HG02571 (cell line): ENCODE measurements around the gene AFG1L.
"Not testable (repeated sequence)": the region's sequence is repeated elsewhere in the genome, so short reads cannot be mapped to it uniquely, and the experiment has no call there.

Experiments used
- ATAC-seq: cut with Tn5 transposase; IDR thresholded peaks from one replicate; pipeline ENCODE4 v1.9.1; 2021; ENCODE audit warnings: mild to moderate bottlenecking, moderate library complexity; ENCODE audit not compliant: unreplicated experiment

Gene AFG1L

DNA sequence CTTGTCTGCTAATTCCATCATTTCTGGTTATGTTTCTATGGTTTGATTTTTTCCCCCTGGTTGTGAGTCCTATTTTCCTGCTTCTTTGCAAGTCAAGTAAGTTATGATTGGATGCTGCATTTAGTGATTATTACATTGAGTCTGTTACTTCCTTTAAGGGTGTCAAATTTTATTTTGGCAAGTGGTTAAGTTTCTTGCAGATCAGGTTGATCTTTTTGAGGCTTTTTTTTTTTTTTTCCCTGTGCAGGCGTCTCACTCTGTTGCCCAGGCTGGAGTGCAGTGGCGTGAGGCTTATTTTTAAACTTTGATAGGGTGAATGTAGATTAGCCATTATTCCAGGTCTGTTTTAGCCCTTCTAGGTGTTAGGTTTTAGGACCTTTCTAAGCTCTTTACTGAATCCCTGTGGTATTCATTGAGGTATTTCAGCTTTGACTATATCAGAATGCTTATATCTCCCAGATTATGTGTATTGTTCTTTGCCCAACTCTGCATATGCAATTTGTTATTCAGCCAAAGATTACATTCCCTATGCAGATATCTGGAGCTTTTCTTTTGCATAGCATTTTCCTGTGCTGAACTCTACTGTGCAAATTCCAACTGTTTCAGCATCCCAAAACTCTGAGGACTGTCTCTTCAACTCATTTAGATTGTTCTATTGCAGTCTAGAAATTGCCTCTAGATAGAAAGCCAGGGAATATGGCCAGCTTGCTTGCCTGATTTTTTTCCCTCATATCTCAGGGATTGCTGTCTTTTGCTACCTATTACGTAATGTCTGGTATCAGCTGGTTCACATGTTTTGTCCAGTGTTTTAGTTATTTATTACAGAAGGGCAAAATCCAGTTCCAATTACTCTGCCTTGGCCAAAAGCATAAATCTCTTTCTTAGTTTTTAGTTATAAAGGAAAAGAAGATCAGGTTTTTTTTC, 113.3 kb downstream of the AFG1L start:
- no peak for ATAC-seq

DNA sequence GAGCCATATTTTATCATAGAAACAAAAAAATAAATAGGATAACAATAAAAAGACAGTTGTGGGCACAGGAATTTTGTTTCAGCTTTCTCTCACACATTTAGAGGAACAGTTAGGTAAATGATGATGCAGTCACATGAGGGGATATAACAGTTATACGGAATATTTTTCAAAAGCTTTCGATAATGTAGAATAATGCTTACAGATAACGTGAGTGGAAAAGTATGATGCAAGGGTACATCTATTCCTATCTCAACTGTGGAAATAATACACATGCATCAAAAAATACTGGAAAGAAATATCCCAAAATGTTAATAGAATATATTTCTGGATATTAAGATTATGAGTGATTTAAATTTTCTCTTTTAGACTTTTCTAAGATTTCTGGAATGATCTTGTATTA, 114.0 kb downstream of the AFG1L start:
- no peak for ATAC-seq

DNA sequence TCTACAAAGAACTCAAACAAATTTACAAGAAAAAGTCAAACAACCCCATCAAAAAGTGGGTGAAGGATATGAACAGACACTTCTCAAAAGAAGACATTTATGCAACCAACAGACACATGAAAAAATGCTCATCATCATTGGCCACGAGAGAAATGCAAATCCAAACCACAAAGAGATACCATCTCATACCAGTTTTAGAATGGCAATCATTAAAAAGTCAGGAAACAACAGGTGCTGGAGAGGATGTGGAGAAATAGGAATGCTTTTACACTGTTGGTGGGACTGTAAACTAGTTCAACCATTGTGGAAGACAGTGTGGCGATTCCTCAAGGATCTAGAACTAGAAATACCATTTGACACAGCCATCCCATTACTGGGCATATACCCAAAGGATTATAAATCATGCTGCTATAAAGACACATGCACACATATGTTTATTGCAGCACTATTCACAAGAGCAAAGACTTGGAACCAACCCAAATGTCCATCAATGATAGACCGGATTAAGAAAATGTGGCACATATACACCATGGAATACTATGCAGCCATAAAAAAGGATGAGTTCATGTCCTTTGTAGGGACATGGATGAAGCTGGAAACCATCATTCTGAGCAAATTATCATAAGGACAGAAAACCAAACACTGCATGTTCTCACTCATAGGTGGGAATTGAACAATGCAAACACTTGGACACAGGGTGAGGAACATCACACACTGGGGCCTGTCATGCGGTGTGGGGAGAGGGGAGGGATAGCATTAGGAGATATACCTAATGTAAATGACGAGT, 121.4 kb downstream of the AFG1L start:
- not testable (repeated sequence) for ATAC-seq

DNA sequence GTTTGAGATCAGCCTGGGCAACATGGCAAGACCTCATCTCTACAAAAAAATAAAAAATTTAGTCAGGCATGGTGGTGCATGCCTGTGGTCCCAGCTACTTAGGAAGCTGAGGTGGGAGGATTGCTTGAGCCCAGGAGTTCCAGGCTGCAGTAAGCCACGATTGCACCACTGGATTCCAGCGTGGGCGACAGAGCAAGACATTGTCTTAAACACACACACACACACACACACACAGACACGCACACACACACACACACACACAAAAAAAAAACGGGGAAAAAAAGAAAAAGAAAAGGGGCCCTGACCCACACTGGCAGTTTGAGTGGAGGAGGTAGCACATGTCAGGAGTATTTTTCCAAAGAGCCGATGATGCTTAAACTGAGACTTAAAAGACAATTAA, 122.2 kb downstream of the AFG1L start:
- ATAC-seq: no peak

DNA sequence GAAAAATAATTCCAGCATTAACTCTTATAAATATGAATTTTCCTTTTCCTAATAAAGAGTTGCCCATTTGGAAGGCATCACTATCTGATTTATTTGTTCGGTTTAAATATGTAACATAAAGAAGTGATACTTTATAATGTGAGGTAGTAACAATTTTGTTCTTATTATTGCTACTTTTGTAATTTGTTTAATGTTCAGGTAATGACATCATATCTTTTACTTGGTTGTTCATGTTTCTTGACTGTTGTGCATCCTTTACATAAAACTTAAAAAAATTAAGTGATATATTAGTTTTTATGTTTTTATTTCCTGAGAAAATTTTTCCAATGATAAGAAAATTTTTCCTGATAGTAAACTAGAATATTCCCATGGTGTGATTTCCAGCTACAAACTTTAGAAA, 124.6 kb downstream of the AFG1L start:
- no peak for ATAC-seq

DNA sequence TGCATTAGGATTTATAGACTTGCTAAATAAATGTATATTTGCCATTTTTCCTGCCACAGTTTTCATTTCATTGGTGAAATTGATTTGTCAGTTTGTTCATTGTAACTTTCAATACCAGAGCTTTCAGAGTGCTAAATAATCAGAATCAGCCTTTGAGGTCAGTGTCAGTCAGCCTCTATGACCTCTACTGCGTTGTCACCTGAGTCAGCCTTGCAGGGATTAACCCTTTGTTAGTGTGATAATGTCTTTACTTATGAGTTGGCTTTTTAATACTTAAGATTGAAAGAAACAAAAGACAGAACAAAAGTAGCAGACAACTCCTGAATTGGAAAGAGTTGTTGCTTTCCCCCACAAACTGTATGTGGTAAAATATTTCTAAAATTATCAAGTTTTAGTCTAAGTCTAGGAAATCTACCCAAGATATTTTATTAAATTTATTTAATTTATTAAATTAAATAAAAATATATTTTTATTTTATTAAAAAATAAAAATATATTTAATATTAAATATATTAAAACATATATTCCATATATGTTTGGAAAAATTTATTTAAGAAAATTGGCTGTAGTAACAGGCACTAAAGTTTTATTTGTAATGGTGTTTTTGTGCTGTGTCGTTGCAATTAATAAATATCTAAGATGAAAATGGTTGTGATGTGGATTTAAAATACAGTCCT, 125.2 kb downstream of the AFG1L start:
- ATAC-seq: no peak

DNA sequence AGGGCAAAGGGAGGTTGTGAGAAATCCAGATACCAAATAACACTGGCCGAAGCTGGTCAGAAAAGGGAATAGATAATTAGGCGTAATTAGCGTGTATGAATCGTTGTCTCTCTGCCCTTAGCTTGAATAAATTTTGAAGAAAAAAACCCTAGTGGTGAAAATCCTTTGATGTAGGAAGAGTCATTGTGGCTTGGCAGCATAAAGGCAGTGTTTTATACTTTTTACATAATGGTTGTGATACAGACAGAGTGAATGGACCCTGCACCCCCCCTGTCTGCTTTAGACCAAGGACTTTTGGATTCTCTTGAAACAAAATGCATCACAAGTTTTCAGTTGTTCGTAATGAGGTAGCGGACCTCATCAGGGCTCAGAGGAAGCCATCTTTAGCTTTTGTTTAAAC, 126.5 kb downstream of the AFG1L start:
- no peak for ATAC-seq

DNA sequence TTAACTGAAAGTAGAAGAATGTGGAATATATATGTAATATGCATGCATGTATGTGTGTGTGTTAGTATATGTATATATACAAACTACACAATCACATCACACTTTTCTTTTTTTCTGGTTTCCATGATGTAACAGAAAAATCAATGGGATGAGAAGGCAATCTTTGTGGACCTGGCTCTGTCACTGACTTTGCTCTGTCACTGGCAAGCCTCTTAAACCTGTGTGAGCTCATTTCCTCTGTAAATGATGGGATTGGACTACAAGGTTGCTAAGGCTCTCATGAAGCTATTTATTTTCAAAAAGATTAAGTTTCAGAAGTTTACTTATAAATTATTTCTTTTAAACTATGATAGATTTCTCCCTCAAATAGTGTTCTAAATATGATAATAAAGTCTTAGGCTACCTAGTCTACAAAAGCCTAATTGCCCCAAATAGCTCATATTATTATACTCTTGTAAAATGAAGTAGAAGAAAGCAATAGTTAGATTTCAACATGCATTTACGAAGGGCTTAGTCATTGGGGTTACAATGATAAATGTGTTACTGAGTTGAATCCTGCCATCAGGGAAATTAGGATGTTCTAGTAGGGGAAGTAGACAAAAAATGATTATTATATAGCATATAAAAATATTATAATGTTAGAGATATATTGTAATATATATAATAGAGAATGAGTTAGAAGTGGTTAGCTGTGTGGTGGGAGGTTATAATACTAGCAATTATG, 129.3 kb downstream of the AFG1L start:
- ATAC-seq: no peak

DNA sequence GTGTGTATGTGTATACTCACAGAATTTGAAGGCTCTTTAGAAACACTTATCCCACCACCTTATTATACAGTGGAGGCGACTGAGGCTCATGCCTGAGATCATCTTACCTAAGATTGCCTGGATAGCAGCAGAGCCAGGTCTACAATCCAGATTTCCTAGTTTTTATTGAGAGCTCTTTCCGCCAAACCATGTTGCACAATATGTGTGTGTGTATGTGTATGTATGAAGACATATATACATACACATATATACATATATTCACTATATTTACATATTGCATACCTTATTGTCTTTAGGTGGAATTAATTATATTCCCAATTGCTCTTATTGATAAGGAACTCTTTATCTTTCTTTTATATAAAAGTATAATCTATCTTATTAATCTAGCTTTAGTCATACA, 130.6 kb downstream of the AFG1L start:
- no peak for ATAC-seq

DNA sequence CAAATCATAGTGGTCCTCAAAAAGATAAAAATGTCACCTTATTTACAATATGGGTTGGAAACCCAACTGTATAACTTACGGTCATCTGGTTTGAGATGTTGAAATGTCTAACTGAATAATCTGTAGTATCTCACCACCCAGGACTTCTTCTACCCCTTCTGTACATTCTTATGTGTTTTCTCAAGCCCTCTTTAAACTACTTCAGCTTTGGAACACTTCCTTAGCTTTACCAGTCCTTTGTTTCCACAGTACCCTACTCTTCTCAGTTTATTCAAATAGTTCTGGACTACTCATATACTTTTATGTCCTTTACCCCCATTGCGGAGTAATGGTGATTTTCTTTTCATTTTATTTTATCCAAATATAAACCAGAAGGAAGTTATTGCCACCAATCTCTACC, 137.3 kb downstream of the AFG1L start:
- ATAC-seq: no peak

DNA sequence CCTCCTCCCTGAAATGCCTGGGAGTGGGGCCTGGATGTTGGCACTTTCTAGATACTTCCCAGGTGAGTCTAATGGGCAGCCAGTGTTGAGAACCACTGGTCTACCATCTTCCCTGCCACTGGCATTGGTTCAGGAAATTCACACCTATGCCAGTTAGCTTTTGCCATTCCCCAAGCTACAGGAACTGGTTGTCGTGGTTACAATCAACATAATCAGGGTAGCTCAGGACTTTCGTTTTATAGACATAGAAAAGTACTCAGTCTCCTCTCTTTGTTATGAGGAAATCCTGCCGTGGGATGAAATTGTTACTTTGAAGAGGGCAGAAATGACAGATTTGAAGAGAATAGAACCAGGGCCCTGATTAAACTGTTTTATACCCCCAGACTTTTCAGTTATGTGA, 137.9 kb downstream of the AFG1L start:
- ATAC-seq: no peak

DNA sequence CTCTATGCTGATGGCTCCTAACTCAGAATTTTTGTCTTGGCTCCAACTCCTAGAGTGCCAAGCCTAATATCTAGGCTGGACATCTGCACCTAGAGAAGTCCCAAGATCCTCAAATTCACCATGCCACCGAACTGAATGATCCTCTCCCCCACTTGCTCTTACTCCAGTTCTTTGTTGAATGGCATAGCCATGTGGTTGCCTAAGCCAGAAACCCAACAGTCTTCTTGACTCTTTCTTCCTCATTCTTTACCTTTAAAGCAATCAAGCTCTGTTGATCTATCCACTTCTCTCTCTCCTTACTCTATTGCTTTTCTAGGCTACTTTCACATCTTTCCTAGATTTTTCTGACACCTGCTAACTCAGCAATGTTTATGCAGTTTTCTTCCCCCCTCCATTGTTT, 139.4 kb downstream of the AFG1L start:
- no peak for ATAC-seq

DNA sequence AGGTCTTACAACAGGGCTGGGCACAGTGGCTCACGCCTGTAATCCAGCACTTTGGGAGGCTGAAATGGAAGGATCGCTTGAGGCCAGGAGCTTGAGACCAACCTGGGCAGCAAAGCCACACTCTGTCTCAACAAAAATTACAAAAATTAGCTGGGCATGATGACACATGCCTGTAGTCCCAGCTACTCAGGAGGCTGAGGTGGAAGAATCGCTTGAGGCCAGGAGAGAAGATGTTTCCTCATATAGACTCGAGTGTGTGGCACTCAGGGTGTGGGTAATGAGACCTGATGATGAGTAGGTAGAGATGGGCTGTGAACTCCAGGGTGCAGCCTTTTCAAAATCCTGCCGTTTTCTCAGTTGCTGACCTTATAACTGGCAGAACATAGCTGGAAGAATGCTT, 140.5 kb downstream of the AFG1L start:
- ATAC-seq: no peak

DNA sequence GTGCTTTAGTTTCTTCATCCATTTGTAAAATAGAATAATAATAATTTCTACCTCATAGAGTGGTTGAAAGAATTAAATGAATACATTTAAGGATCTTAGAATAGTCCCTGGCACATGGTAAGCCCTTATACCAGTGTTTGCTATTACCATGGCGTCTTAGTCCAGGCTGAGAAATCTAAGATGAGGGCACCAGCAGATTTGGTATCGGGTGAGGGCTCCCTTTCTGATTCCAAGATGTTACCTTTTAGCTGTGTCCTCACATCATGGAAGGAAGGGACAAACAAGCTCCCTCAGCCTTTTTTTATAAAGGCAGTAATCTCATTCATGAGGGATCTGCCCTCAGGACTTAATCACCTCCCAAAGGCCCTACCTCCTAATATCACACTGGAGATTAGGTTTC, 141.9 kb downstream of the AFG1L start:
- no peak for ATAC-seq

DNA sequence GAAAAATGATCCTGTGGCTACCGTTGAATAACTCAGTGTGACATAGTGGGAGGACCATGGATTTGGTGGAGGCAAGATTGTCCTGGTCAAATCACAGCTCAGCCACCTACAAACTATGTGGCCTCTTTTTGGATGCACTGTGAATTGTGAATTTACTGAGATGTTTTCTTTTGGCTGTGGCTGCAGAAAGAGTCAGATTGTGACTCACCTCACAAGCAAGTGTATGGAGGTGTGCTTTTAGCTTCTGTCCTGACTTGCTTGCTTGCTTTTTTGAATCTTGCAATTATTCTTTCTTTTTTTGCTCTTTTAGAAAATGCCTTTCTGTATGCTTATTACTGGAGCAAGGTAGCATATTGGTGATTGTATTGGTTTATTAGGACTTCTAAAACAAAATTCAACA, 143.0 kb downstream of the AFG1L start:
- ATAC-seq: no peak

DNA sequence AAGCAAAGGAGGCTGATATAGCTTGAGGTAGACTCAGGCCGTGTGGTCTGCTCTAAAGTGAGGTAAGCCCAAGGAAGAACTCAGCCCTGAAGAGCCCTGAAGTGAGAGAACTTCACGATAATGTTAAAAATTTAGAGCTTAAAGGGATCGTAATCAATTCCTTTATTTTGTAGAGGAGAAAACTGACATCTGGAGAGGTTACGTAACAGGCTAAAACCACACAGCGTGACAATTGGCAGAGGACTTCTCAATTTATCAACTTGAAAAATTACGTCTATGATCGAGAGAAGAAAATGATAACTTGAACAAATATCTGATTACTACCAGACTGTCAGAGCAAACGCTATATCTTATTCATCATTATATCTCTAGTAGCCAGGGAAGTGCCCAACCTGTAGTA, 144.1 kb downstream of the AFG1L start:
- no peak for ATAC-seq

DNA sequence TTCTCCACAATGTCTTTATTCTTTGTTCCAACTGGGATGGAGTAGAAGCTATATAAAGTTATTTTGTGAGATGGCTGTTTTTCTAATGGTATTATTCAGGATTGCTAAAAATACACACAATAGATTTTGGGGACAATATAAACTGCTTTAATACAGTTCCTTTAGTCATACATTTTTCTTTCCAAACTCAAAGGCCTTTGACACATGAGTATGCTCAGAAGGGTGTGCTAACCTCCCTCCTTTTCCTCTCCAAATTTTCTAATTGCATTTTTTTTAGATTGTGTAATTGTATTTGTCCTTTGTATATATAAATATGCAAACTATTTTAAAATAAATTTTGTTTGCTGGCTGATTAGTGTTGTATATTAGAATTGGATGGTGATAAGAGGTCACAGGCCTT, 146.3 kb downstream of the AFG1L start:
- no peak for ATAC-seq

DNA sequence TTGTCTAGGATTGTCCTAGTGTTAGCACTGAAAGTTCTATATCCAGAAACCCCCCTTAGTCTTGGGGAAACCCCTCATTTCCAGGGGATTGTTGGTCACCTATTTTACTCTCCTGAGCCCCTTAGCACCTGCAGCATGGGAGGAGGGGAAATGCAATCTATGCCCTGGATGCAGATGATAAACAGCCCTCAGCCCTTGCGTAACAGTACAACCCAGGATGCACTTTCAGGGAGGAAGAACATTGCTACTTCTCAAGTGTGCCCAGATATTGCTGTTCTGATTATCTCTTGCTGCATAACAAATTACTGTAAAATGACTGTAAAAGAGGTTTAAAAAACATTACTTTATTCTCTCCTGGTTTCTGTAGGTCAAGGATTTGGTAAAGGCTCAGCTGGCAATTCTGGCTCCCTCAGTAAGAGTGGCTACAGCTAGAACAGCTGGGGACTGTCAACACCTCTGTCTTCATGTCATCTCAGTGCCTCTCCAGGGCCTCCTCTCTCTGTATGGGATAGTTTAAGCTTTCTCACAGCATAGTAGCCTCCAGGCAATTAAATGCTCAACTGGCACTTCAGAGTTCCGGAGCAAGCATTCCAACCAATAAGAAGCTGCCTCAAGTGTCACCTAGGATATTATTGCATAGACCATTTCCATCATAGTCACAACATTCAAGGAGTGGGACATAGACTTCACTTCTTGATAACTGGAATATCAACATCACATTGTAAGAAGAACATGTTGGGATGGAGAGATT, 148.1 kb downstream of the AFG1L start:
- no peak for ATAC-seq

DNA sequence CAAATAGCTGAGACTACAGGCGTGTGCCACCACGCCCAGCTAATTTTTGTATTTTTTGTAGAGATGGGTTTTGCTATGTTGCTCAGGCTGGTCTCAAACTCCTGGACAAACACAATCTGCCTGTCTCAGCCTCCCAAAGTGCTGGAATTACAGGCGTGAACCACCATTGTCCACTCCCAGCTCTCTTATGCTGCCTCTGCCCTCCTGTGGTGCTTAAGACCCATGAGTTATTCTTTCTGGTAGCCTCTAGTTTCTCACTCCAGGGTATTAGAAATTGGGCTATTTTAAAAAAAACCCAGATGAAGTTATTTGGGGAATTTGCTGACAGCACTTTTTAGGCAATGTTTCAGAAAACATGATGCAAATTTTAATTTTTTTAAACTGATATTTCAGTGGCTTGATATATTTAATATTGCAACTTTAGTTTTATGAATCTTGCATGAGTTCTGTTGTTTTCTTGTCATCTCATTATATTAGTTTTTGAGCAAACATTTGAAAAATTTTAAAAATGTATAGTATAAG, 151.8 kb downstream of the AFG1L start:
- no peak for ATAC-seq

DNA sequence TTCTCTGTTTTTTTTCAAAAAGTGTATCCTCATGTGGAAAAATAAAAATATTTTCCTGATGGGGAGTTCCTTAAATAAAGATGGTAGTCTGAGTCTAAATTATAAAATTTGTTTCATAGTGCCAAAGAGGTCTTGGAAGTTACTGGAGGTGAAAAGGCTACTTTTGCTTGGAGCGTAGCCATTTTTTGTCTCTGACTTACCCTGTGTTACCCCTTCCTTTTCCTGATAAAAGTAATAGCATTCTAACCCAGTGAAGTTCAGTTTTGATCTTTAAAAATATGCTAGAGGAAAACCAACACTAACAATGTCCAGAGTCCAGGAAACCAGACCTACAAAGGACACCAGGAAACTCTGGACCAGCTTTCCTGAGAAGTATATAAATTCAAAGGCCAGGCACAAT, 153.6 kb downstream of the AFG1L start:
- no peak for ATAC-seq
